Activated gamma-delta T cell treated with anti-CD3 and anti-CD28 coated beads, Interleukin-2, amount 50 U/mL, for 16 hours (primary cell): ENCODE measurements around the gene ANKS1B.

ENCODE experiments used
- DNase-seq: peaks from one replicate; pipeline ENCODE4 v3.0.0-alpha.2; 2020; ENCODE audit warnings: low read depth

ANKS1B gene

DNA sequence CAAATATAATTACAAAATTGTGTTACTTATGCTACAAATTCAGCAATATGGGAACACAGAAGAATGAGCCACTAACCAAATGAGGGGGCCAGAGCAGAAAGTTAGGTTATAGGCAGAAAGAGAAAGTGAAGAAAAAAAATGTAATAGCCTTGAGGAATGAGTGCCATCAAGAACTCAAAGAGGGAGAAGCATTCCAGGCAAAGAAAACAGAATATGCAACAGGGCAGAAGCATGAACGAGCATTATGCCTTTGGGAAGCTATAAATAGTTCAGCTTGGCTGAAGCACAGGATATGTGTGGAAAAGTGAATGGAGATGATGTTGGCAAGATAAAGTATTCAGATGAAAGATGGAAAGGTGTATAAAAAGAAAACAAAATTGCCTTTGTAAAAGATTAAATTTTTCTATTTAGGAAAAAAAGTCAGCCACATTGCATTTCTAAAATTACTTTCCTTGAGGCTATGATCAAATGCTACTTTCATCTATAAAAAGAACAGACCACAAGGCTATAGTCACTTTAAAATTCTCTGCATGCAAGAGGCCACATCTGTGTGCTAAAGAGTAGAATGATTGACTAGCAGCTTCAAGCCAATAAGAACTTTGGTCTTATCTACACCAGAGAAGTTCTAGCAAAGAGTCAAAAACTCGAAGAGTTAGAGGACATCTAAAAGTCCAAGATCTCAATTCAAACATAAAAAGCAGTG, 530.7 kb downstream of the ANKS1B start:
- DNase-seq: no peak

DNA sequence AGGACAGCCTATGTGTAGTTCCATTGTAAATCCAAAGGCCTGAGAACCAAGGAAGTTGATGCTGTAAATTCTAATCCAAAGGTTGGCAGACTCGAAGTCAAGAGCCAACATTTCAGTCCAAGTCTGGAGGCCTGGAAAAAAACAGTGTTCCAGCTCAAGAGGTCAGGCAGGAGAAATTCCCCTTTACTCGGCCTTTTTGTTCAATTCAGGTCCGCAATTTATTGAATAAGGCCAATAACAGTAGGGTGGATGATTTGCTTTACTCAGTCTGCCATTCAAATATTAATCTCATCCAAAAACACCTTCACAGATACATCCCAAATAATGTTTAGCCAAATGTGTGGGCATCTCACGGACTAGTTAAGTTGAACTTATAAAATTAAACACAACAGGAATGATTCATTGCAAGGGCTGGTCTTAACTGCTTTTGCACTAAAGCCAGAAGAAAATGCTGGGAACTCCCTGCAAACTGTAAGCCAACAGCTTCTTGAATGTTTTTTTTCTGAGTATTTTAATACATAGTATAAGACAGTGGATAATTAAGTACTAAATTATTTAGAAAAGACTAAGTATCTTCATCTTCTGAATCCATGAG, 534.6 kb downstream of the ANKS1B start:
- DNase-seq: no peak

DNA sequence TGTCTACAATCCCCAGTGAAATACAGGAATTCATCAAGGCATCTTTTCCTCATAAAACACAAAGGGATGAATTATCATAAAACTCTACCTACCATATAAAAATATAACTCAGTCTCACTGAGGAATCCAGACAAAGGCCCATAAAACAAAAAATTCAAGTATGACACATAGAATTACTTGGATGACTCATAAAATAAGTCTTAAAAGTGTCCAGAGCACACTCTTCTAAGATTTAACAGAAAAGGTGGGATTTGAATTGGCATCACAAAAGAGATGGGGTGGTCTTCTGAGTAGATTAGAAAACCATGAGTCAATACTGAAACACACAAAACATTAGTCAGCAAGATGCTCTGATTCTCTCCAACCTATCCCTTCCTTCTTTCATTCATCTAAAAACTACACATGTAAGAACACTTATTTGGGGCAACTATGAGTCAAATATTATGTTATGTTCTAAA, 539.8 kb downstream of the ANKS1B start:
- no peak for DNase-seq

DNA sequence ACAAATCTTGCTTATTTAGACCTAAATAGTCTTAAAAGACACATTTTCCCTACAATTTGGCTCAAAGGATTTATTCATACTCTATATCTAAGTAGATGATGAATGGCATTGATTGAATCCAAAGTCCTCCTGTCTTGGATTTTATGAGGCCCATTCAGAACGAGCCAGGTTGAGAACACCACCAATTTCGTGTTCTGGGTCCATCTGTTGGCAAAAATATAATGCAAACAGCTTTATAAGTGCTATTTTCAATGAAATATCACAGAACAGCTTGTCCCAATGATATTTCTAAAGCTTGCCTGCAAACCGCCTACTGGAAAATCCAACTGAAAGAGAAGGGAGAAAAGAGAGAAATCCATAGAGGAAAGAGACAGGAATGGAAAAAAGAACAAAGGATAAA, 542.0 kb downstream of the ANKS1B start:
- DNase-seq: no peak

GRCh38 chr12:99439399-99439798, 545.3 kb downstream of the ANKS1B start:
- DNase-seq: no peak

GRCh38 chr12:99436584-99436983, 548.2 kb downstream of the ANKS1B start:
- DNase-seq: no peak

- no peak for DNase-seq
Measured at GRCh38 chr12:99435095-99435791, 549.5 kb downstream of the ANKS1B start.

DNA sequence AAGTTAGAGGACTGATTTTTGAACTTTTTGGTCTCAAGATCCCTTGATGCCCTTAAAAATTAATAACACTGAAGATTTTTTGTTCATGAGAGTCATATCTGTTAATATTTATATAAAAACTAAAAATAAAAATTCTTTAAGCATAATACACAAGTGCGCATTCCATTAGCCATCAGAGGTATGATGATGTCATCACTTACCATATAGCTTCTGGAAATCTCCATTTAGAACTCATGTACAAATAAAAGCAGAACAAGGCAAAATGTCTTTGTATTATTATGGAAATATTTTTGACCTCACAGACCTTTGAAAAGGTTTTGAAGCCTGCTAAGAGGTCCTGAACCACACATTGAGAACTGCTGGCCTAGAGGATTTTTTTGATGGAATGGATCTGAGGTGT, 551.6 kb downstream of the ANKS1B start:
- no peak for DNase-seq

- DNase-seq: no peak
Measured at GRCh38 chr12:99431203-99431602, 553.5 kb downstream of the ANKS1B start.

GRCh38 chr12:99427104-99427503, 557.6 kb downstream of the ANKS1B start:
- no peak for DNase-seq

DNA sequence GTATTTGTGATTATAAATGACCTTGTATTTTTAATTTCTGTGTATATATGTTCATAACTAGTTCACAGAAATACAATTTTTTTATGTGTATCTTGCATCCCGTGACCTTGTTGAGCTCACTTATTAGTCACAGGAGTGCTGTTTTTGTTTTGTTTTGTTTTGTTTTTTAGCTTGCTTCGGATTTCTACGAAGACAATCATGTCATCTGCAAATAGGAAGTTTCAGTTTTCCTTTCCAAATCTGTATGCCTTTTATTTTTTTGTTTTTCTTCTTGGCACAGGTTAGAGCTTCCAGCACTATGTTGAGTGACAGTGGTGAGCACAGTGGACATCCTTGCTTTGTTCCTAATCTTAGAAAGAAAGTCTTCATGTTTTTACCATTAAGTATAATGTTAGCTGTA, 566.4 kb downstream of the ANKS1B start:
- no peak for DNase-seq

DNA sequence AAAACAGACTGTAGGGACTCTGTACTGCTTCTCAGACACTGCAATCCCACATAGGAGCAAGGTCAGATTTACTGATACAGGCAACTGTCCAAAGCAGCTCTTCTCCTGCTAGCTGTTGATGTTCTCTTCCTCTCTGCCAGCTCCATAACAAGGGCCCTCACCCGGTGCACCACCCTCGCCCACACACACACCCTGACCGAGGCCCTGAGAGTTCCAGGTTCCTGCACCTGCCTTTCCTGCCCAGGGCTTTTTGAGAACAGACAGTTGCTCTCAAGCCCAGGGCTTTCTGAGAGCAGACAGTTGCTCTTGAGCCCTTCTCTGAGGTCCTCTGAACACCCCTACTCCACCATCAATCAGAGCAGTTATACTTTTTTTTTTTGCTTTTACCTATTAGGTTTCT, 571.0 kb downstream of the ANKS1B start:
- DNase-seq: no peak

- no peak for DNase-seq
Measured at GRCh38 chr12:99393763-99394162, 591.0 kb downstream of the ANKS1B start.

DNA sequence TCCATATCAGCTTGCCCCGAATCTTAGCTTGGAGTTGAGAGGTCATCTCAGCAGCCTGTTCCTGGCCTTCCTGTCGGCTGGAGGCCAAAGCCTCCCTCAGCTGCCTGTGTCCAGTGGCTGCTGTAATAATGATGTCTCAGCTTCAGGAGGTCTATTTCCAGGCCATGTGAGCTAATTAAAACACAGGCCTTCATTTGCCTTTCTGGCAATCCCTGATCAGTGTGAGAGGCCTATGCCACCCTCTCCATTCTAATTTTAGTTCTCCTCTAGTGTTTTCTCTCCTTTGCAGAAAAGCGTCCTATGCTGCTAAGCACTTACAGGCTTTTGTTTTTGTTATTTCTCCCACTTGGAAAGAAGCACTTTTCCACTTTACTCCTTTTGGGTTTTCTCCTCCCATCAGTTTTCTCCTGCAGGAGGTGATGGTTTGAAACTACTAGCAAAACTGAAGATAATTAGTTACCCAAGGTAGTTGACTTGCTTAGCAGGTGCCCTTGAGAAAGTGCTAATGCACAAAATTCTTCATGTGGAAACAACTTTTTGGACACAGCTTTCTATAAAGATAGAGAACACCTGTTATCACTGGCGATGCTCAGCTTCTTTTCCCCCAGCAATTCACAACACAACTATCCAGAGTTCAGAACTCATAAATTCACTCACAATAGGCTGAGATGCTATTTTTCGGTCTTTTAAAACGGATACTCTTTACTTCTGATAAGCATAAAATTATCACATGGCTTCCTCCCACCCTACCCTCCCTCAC, 592.5 kb downstream of the ANKS1B start:
- DNase-seq: no peak

- DNase-seq: no peak
Measured at GRCh38 chr12:99390707-99391106, 594.0 kb downstream of the ANKS1B start.

DNA sequence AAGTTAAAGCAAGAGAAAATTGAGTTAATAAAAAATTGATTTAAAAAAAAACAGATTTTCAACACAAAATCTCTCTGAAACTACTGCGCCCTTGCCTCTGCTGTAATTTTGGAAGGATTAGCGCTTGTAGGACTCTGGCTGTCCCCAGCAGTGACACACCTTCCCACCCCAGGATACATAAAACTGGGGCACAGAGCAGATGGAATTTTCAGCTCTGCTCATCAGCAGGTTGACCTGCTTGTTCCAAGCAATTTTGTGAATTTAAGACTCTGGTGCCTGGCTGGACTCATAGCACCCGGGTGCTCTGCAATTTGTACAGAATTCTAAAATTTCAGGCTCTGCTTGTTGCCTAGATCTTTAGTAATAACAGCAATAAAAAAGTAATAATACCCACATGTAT, 595.0 kb downstream of the ANKS1B start:
- no peak for DNase-seq

- no peak for DNase-seq
Measured at GRCh38 chr12:99388671-99389195, 596.0 kb downstream of the ANKS1B start.

DNA sequence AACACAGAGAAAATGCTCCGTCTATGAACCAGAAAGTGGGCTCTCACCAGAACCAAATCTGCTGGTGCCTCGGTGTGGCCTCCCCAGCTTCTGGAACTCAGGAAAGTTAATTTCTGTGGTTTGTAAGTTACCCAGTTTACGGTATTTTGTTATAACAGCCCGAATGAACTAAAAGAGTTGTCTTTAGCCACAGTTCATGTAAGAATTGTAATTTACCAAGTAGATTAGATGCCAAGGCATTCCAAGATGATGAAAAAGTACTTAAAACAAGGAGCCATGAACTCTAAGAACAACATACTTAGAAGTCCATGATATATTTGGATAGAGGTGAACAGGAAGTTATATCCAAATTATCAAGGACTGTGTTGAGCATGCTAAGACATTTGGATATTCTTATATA, 597.1 kb downstream of the ANKS1B start:
- no peak for DNase-seq

DNA sequence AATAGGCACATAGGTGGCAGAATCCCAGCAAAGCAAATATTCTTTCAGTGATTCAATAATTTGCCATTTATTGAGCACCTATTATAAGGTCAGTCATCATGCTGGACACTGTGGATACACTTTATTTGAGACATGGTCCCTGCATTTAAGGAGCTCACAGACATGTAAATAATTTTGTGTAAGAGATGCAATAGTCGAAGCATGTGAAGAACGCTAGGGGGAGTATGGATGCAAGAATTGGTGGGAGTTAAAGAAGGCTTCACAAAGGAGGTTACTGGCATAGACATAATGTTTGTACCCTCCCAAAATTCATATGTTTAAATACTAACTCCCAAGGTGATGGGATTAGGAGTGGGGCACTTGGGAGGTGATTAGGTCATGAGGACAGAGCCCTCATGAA, 597.8 kb downstream of the ANKS1B start:
- no peak for DNase-seq

DNA sequence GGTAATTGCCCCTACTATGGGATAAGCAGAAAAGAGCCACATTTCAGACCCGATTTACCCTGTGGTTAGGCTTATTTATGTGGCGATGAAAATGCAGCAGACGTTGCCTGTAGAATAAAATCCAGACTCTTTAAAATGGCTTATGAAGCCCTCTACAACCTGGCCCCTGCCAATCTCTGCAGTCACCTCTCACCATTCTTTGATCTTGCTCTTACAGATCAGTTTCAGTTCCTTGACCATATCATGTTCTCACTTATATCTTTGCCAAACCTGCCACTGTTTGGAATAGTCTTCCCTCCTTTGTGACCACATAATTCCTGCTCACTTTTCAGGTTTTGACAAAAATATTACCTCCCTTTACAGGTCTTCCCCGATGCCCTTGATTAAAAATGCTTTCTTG, 601.5 kb downstream of the ANKS1B start:
- DNase-seq: no peak

- no peak for DNase-seq
Measured at GRCh38 chr12:99381992-99382391, 602.7 kb downstream of the ANKS1B start.

- DNase-seq: no peak
Measured at GRCh38 chr12:99380701-99381100, 604.0 kb downstream of the ANKS1B start.
